GM10248 (cell line): ENCODE data around the gene LRFN5.

Source experiments
- CTCF ChIA-PET: fragments of 300-600 bp; sonication (Branson Sonifier 250); formaldehyde crosslinking; extraction: SDS; loops from one replicate; lab custom pipeline; 2021; ENCODE audit warnings: antibody characterized with exemption; lab: Yijun Ruan, JAX
- POLR2A ChIA-PET: fragments of 350-650 bp; sonication (Branson Sonifier 250); formaldehyde crosslinking; extraction: SDS; loops from one replicate; lab custom pipeline; 2020; ENCODE audit warnings: antibody characterized with exemption; lab: Yijun Ruan, JAX
- DNase-seq: peaks from one replicate; pipeline ENCODE4 v3.0.0; 2012; ENCODE audit errors: extremely low spot score
- CTCF ChIP-seq: IDR thresholded peaks from 2 replicates; pipeline ENCODE4 v1.5.1; 2012; ENCODE audit warnings: mild to moderate bottlenecking, low read depth; ENCODE audit errors: extremely low read depth, missing control alignments, control extremely low read depth

Gene LRFN5

GRCh38 chr14:41773536-41774279 is 167.0 kb downstream of the LRFN5 start:
- DNase-seq, result no peak
- POLR2A ChIA-PET, result no interaction called here
- no peak for TF ChIP-seq CTCF
- CTCF ChIA-PET, result no interaction called here

- ChIA-PET CTCF (no interaction called here), POLR2A (no interaction called here)
- TF ChIP-seq CTCF, result no peak
- no peak for DNase-seq
Measured at GRCh38 chr14:41782511-41782910, 175.8 kb downstream of the LRFN5 start.

GRCh38 chr14:41783403-41783802 is 176.7 kb downstream of the LRFN5 start:
- TF ChIP-seq CTCF, result no peak
- POLR2A ChIA-PET, result no interaction called here
- CTCF ChIA-PET, result no interaction called here
- DNase-seq, result no peak

- POLR2A ChIA-PET, result no interaction called here
- CTCF ChIA-PET, result interaction anchor here (1.0 kb wide), 1 partner anchor 92 kb away, joined by 3 read pairs; no protein-coding TSS in a partner anchor
- TF ChIP-seq CTCF, result no peak
- DNase-seq, result no peak
Measured at GRCh38 chr14:41785696-41786095, 179.0 kb downstream of the LRFN5 start.

- no peak for TF ChIP-seq CTCF
- DNase-seq, result no peak
- ChIA-PET POLR2A (no interaction called here), CTCF (no interaction called here)
Measured at GRCh38 chr14:41799817-41800216, 193.1 kb downstream of the LRFN5 start.

GRCh38 chr14:41805633-41806032 is 199.0 kb downstream of the LRFN5 start:
- CTCF ChIA-PET, result interaction anchor here (1.2 kb wide), 1 partner anchor 19 kb away, joined by 3 read pairs; no protein-coding TSS in a partner anchor

More at GRCh38 chr14:41805633-41806032, 199.0 kb downstream of the LRFN5 start:
- POLR2A ChIA-PET, result no interaction called here
- TF ChIP-seq CTCF, result no peak
- no peak for DNase-seq
